Cardiac muscle cell (in vitro differentiated cells and primary cell): Measurements from ENCODE around the gene ABCG8. TPM values are rescaled to one million over a fixed set of nuclear protein-coding genes. Genes with fewer than 3 reads are reported as not detected.

Experiments
- DNase-seq, 2 donors: peaks; one replicate each; pipeline versions ENCODE4 v3.0.0 to v3.0.0-alpha.2; 2010 to 2017; ENCODE audit warnings: low read depth in 1 of 2, low spot score in 1 of 2
- H3K27ac ChIP-seq: fragments of 200-600 bp; sonication (generic); 2 replicates; pipeline ENCODE4 v1.5.1; 2016
- H3K27me3 ChIP-seq: fragments of 200-600 bp; sonication (generic); 2 replicates; pipeline ENCODE4 v1.6.0; 2016; ENCODE audit warnings: control low read depth
- H3K36me3 ChIP-seq: fragments of 200-600 bp; sonication (generic); 2 replicates; pipeline ENCODE4 v1.5.1; 2016; ENCODE audit warnings: control low read depth
- H3K4me1 ChIP-seq: fragments of 200-600 bp; sonication (generic); 2 replicates; pipeline ENCODE4 v1.8.1; 2017; ENCODE audit warnings: low read depth, mild to moderate bottlenecking, mixed run types
- H3K4me3 ChIP-seq: fragments of 200-600 bp; sonication (generic); 2 replicates; pipeline ENCODE4 v1.5.1; 2016; ENCODE audit warnings: mild to moderate bottlenecking
- H3K9me3 ChIP-seq: fragments of 200-600 bp; sonication (generic); 2 replicates; pipeline ENCODE4 v1.5.1; 2017; ENCODE audit warnings: low read depth, mild to moderate bottlenecking, control low read depth
- CTCF ChIP-seq: IDR thresholded peaks from 2 replicates; pipeline ENCODE4 v1.5.1; 2012; ENCODE audit warnings: low read depth, mild to moderate bottlenecking, low read length
- polyA plus RNA-seq: library from polyadenylated mRNA; unstranded; fragments of >200 nt; fragmentation: Nextera tagmentation; extraction: Ambion mirVana; gene quantifications from 2 replicates; pipeline ENCODE4 v1.2.1, GENCODE V29; 2016
- total RNA-seq: library from RNA; depleted of rRNA; stranded (reverse); fragments of >200 nt; gene quantifications from 2 replicates; pipeline ENCODE4 v1.2.3, GENCODE V29; 2016

ABCG8 gene
- total and polyA plus RNA-seq, 2 experiments from 2014 or later = 0.04 TPM; not detected in 1

DNA sequence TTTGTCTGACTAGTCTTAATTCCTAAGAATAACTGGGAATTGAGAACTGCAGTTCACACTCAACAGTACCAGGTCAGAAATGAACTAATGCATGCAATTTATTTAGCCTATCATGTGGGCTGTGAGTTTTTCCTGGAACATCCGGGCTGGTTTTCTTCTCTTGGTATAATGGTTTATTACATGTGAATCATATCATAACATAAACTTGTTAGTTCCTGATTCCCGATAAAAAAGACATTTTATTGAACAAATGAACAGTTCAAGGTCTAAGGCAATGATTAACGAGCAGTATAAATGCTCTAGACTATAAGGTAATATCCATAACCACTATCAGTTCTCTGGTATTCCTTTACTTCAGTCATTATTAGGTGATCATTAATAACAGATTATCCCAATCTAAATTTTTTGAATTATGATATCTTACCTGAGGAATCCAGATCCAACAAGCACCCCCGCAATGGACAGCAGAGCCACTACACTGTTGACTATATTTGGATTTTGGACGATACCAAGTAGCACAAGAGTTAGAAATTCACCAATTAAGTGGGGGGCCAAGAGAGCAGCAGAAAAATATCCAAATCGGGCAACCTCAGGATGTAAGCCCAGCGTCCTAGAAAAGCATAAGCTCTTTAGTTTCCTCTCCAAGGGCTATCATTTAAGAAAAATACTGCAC lies 19.1 kb upstream of the ABCG8 start:
- Histone ChIP-seq H3K27me3 (no peaks in the 10 kb centered on the region), H3K4me1 (no peaks in the 10 kb centered on the region), H3K27ac (no peak overlapping the region), H3K4me3 (no peak overlapping the region), H3K36me3 (no peaks in the 10 kb centered on the region), H3K9me3 (no peaks in the 10 kb centered on the region)
- no peak for DNase-seq
- TF ChIP-seq CTCF = no peak

DNA sequence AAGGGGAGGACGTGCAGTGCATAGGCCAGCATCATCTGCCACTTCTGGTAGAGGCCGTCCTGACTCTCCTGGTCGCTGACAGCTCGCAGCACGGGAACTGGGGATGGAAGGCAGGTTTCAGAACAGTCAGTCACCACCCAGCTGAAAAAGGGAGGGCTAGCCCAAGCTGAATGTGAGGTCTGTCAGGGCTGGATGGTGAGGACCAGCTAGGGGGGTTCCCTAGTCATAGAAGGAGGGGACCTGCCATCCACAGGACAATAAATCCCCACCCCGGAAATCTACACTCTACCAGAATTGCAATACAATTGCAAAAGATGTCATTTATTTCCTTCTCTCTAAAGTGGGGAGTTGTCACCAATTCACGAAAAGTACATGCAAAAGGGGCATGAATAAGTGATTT lies 15.9 kb upstream of the ABCG8 start:
- no peak overlapping the region for H3K4me3 ChIP-seq
- TF ChIP-seq CTCF = no peak
- H3K9me3 ChIP-seq = no peaks in the 10 kb centered on the region
- H3K4me1 ChIP-seq = no peaks in the 10 kb centered on the region
- no peak overlapping the region for H3K27ac ChIP-seq
- no peak for DNase-seq
- H3K27me3 ChIP-seq = no peaks in the 10 kb centered on the region
- H3K36me3 ChIP-seq = no peaks in the 10 kb centered on the region

DNA sequence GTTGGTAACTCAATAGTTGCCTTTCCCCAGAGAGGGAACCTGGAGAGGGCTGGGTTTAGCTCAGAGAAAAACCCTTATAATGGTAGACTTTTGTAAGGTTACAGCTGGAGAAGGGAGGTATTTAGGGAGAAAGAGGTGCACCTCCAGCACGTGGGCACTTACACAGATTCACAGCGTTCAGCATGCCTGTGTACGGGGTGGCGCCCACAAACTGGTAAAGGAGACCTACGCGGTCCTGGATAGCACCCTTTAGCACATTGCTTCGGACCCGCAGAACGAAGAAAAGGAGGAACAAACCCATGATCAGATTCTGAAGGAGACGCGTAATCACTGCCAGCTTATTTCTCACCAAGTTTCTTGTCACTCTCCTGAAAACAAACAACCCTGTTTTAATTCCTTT lies 15.0 kb upstream of the ABCG8 start:
- no peak for DNase-seq
- Histone ChIP-seq H3K4me3 (no peak overlapping the region), H3K4me1 (no peaks in the 10 kb centered on the region), H3K36me3 (no peaks in the 10 kb centered on the region), H3K27ac (no peak overlapping the region), H3K9me3 (no peaks in the 10 kb centered on the region), H3K27me3 (no peaks in the 10 kb centered on the region)
- TF ChIP-seq CTCF = no peak

DNA sequence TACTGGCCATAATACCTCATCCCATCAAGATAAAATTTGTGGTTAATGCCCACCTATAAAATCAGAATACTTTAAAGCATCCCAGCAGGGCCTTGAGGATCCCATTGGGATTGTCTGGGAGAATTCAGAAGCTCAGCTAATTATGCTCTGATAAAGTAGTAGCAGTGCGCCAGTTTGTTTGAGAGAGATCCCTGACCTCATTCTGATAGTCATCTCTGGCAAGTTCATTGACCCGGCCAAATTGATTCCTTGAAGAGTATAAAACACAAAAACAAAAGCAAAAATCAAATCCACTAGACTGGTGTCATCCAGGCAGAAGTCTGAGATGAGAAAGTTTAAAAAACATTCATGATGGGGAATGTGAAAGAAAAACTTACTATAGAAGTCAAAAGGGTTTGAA lies 14.3 kb upstream of the ABCG8 start:
- no peaks in the 10 kb centered on the region for H3K27me3 ChIP-seq
- no peak for DNase-seq
- no peak overlapping the region for H3K4me3 ChIP-seq
- H3K9me3 ChIP-seq = no peaks in the 10 kb centered on the region
- H3K27ac ChIP-seq = no peak overlapping the region
- no peaks in the 10 kb centered on the region for H3K36me3 ChIP-seq
- no peak for TF ChIP-seq CTCF
- no peaks in the 10 kb centered on the region for H3K4me1 ChIP-seq

- no peak overlapping the region for H3K4me3 ChIP-seq
- H3K27ac ChIP-seq = no peak overlapping the region
- H3K36me3 ChIP-seq = no peaks in the 10 kb centered on the region
- no peaks in the 10 kb centered on the region for H3K4me1 ChIP-seq
- peaks cover 1% of the 10 kb centered on the region for H3K27me3 ChIP-seq
- DNase-seq = no peak
- no peak for TF ChIP-seq CTCF
- no peaks in the 10 kb centered on the region for H3K9me3 ChIP-seq
These were observed 13.7 kb upstream of the ABCG8 start for GRCh38 chr2:43824951-43825493.
